ENCODE data around the gene NTSR1.

The NTSR1 gene

GRCh38 chr20:62760856-62761758 lies 52.5 kb downstream of the NTSR1 start:
- DNase-seq, result no peak

GRCh38 chr20:62761759-62762131 lies 53.1 kb downstream of the NTSR1 start:
- no peak for DNase-seq

GRCh38 chr20:62762376-62762775 lies 53.7 kb downstream of the NTSR1 start:
- no peak for DNase-seq

GRCh38 chr20:62762801-62763368 lies 54.2 kb downstream of the NTSR1 start:
- DNase-seq, result no peak

- DNase-seq, result no peak
These were observed 54.8 kb downstream of the NTSR1 start for GRCh38 chr20:62763404-62763803.

GRCh38 chr20:62764156-62764935 lies 55.7 kb downstream of the NTSR1 start:
- no peak for DNase-seq

GRCh38 chr20:62765021-62765420 lies 56.4 kb downstream of the NTSR1 start:
- DNase-seq, result no peak

- no peak for DNase-seq
These were observed 56.9 kb downstream of the NTSR1 start for GRCh38 chr20:62765432-62766070.

GRCh38 chr20:62766071-62766450 lies 57.4 kb downstream of the NTSR1 start:
- no peak for DNase-seq

- no peak for DNase-seq
These were observed 58.1 kb downstream of the NTSR1 start for GRCh38 chr20:62766716-62767115.

- DNase-seq, result no peak
These were observed 59.6 kb downstream of the NTSR1 start for GRCh38 chr20:62768234-62768546.

GRCh38 chr20:62768551-62769287 lies 60.1 kb downstream of the NTSR1 start:
- DNase-seq, result no peak

GRCh38 chr20:62769346-62770071 lies 60.9 kb downstream of the NTSR1 start:
- DNase-seq, result no peak

- DNase-seq, result no peak
These were observed 61.7 kb downstream of the NTSR1 start for GRCh38 chr20:62770111-62770910.

GRCh38 chr20:62770916-62771315 lies 62.3 kb downstream of the NTSR1 start:
- no peak for DNase-seq

- no peak for DNase-seq
These were observed 62.9 kb downstream of the NTSR1 start for GRCh38 chr20:62771396-62772102.

- no peak for DNase-seq
These were observed 63.5 kb downstream of the NTSR1 start for GRCh38 chr20:62772103-62772611.

- no peak for DNase-seq
These were observed 64.0 kb downstream of the NTSR1 start for GRCh38 chr20:62772619-62772989.

GRCh38 chr20:62772990-62773844 lies 64.6 kb downstream of the NTSR1 start:
- DNase-seq, result peak; percentile 39

Measured in midbrain (tissue), 1 donor.